ENCODE results near the gene MICAL2. TPM values are rescaled to one million over a fixed set of nuclear protein-coding genes. Genes with fewer than 3 reads are reported as not detected.
A peak's percentile ranks its signal among the peaks of the same experiment; 100 is the strongest.

Gene MICAL2
- total and polyA plus RNA-seq, 8 donors: 4.8 to 38.8 (median 26.5) TPM

DNA sequence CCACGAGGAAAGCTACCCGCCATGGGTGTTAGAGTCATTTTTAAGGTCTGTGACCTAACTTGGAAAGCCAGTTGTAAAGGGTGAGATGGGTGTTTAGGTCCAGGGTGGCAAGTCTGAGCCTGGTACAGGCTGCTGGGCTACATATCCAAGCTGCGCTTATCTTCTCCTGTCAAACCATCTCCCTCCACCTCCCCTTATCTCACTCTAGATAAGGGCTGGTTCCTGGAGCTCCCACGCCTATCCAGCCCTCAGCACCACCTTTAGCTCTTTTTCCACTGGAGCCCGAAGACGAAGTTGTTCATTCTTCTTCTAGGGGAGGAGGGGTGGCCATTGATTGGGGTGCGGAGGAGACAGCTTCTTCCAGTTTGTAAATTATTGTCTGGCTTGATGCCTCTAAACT lies 48.5 kb downstream of the MICAL2 start:
- no peak for FAIRE-seq

DNA sequence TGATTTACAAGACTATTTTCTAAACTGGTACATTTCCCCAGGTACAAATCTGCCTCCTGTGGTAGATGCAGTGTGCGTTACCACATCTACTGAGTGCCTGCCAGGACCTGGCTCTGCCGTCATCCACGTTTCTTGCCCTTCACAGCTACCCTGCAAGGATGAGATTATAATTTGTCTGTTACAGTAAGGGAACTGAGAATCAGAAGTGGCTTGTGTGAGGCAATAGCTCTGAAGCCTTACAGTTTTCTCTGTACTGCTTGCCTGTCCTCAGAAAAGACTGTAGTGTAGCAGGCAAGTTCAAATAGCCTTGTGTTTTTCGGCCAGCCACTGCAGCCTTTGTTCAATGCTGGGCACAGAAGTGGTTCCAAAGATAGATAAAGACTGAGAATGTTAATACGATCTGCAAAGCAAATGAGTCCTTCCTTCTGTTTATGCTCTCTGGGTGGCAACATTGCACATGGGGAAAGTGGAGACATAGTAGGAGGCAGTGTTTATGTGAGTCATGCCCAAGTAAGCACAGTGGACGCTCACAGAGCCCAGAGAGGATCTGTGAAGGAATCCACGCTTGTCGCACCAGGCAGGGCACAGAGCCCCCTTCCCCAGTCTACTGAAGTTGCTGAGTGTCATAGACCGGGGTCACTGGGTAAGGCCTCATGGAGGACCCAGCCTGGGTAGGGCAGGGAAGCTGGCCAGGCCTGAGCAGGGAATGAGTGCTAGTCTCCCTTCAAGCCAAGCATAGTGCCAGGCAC lies 49.1 kb downstream of the MICAL2 start:
- ATAC-seq (peak in 3 of 4 donors; percentile 61 to 70 (median 64)), DNase-seq (no peak), FAIRE-seq (no peak)
- Histone ChIP-seq H3K4me3 (no peak overlapping the region), H3K27ac (peak overlapping the region in 2 of 4 donors; percentile 7 to 31), H3K27me3 (no peaks in the 10 kb centered on the region), H3K36me3 (no peaks in the 10 kb centered on the region), H3K9me3 (no peaks in the 10 kb centered on the region), H3K4me1 (peaks cover 0 to 5% (median 4%) of the 10 kb centered on the region in 3 donors)
- 72 to 75% methylated on average over 9 of the region's 9 CpGs for WGBS, 2 donors
- TF ChIP-seq, protein P1, sequence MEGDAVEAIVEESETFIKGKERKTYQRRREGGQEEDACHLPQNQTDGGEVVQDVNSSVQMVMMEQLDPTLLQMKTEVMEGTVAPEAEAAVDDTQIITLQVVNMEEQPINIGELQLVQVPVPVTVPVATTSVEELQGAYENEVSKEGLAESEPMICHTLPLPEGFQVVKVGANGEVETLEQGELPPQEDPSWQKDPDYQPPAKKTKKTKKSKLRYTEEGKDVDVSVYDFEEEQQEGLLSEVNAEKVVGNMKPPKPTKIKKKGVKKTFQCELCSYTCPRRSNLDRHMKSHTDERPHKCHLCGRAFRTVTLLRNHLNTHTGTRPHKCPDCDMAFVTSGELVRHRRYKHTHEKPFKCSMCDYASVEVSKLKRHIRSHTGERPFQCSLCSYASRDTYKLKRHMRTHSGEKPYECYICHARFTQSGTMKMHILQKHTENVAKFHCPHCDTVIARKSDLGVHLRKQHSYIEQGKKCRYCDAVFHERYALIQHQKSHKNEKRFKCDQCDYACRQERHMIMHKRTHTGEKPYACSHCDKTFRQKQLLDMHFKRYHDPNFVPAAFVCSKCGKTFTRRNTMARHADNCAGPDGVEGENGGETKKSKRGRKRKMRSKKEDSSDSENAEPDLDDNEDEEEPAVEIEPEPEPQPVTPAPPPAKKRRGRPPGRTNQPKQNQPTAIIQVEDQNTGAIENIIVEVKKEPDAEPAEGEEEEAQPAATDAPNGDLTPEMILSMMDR (IDR thresholded peaks at IDR 0.05): no peak
- intact Hi-C loops (cut with DNase I): no loop called here

More for the DNA sequence above, 48.5 kb downstream of the MICAL2 start:
- Histone ChIP-seq H3K4me1 (peaks cover 0 to 5% (median 4%) of the 10 kb centered on the region in 3 donors), H3K27me3 (no peaks in the 10 kb centered on the region), H3K4me3 (no peak overlapping the region), H3K9me3 (no peaks in the 10 kb centered on the region), H3K27ac (peak overlapping the region in 1 of 4 donors; percentile 31), H3K36me3 (no peaks in the 10 kb centered on the region)
- ATAC-seq (peak in 2 of 4 donors; percentile 56 to 58), DNase-seq (no peak)
- WGBS, 2 donors: 43 to 46% methylated on average over 7 of the region's 7 CpGs
- TF ChIP-seq, protein P1 (IDR thresholded peaks at IDR 0.05): no peak
- intact Hi-C loops (cut with DNase I): no loop called here

DNA sequence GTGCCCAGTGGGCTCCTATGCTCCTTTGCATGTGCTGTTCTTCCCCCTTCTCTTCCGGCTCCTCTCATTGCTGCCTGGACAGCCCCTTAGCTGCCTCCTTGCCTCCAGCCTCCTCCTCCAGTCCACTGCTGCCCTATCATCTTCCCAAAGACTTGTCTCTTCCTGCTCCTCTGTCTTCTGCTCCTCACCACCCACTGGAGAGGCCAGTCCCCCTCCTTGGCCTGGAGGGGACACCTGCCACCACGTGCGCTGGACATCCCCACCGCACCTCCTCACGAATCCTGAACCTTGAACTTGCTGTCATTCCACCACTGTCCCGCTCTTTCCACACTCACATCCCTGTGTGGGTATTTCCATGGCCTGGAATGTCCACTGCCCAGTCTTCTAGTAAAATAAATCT lies 49.8 kb downstream of the MICAL2 start:
- peaks cover 0 to 5% (median 4%) of the 10 kb centered on the region in 3 donors for H3K4me1 ChIP-seq
- FAIRE-seq: no peak

DNA sequence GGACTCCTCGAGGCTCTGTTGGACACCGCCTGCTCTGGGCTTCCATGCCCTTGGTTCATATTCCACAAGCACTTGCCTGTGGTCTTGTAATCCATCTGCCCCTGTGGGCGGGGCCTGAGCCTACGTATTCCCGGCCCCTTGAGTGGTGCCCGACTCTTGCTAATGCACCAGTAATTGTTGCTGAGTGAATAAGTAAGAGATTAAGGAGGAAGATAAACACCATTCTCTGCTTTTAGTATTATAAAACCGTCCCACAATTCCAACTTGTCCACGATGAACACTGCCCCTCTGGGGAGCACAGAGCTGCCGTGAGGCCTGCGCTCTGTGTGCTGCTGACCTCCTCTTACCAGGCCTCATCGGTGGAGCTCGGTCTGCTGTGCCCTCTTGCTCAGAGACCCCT lies 50.3 kb downstream of the MICAL2 start:
- H3K36me3 ChIP-seq: no peaks in the 10 kb centered on the region
- intact Hi-C loops (cut with DNase I): no loop called here
- H3K4me1 ChIP-seq: peaks cover 0 to 5% (median 4%) of the 10 kb centered on the region in 3 donors
- FAIRE-seq (no peak), ATAC-seq (no peak), DNase-seq (no peak)
- no peaks in the 10 kb centered on the region for H3K27me3 ChIP-seq
- H3K27ac ChIP-seq: no peak overlapping the region
- no peak overlapping the region for H3K4me3 ChIP-seq
- WGBS, 2 donors: 89 to 91% methylated on average over 12 of the region's 12 CpGs
- TF ChIP-seq, protein P1 (IDR thresholded peaks at IDR 0.05): no peak
- H3K9me3 ChIP-seq: no peaks in the 10 kb centered on the region

More for the DNA sequence above, 49.8 kb downstream of the MICAL2 start:
- H3K9me3 ChIP-seq: no peaks in the 10 kb centered on the region
- ATAC-seq (no peak), DNase-seq (no peak)
- intact Hi-C loops (cut with DNase I): no loop called here
- WGBS, 2 donors: 97% methylated on average over 6 of the region's 6 CpGs
- no peak overlapping the region for H3K4me3 ChIP-seq
- no peaks in the 10 kb centered on the region for H3K27me3 ChIP-seq
- H3K36me3 ChIP-seq: no peaks in the 10 kb centered on the region
- peak overlapping the region in 1 of 4 donors; percentile 31 for H3K27ac ChIP-seq
- TF ChIP-seq, protein P1 (IDR thresholded peaks at IDR 0.05): no peak

DNA sequence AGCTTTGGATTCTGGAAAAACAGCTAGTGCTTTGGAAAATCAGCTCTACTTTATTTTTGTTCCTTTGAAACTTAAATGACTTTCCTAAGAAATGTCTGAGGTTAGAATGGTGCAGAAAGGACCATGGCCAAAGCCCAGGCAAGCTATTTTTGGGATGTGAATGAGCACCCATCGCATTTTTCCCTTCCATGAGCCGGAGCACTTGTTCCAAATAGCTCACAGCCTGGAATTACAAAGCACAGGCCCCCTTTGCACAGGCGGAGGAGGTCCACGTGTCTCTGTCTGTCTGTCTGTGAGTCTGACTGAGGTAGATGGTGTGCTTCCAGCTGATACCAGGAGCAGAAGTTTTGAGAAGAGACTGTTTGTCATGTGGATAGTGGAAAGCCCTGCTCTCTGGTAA lies 50.7 kb downstream of the MICAL2 start:
- peaks cover 0 to 5% (median 4%) of the 10 kb centered on the region in 3 donors for H3K4me1 ChIP-seq
- H3K27ac ChIP-seq: no peak overlapping the region
- no peak for ATAC-seq

More for the DNA sequence above, 50.7 kb downstream of the MICAL2 start:
- intact Hi-C loops (cut with DNase I): no loop called here
- no peaks in the 10 kb centered on the region for H3K9me3 ChIP-seq
- WGBS, 2 donors: 89 to 90% methylated on average over 4 of the region's 4 CpGs
- FAIRE-seq (no peak), DNase-seq (no peak)
- H3K4me3 ChIP-seq: no peak overlapping the region
- TF ChIP-seq, protein P1 (IDR thresholded peaks at IDR 0.05): no peak
- H3K36me3 ChIP-seq: no peaks in the 10 kb centered on the region
- H3K27me3 ChIP-seq: no peaks in the 10 kb centered on the region
